GM21423 (cell line): ENCODE results near the gene HDAC5.

Source experiments
- ATAC-seq: cut with Tn5 transposase; IDR thresholded peaks from one replicate; pipeline ENCODE4 v1.9.1; 2021; ENCODE audit warnings: mild to moderate bottlenecking, moderate library complexity; ENCODE audit not compliant: unreplicated experiment

HDAC5 gene

GRCh38 chr17:44091200-44091997 lies 32.0 kb downstream of the HDAC5 start:
- ATAC-seq, result no peak

- ATAC-seq, result no peak
Measured at GRCh38 chr17:44088254-44088653, 35.2 kb downstream of the HDAC5 start.

GRCh38 chr17:44087319-44087718 lies 36.1 kb downstream of the HDAC5 start:
- ATAC-seq, result no peak

- no peak for ATAC-seq
Measured at GRCh38 chr17:44086364-44087311, 36.8 kb downstream of the HDAC5 start.

GRCh38 chr17:44085908-44086307 lies 37.5 kb downstream of the HDAC5 start:
- no peak for ATAC-seq

- ATAC-seq, result no peak
Measured at GRCh38 chr17:44084921-44085320, 38.5 kb downstream of the HDAC5 start.

- ATAC-seq, result no peak
Measured at GRCh38 chr17:44084131-44084538, 39.3 kb downstream of the HDAC5 start.

- no peak for ATAC-seq
Measured at GRCh38 chr17:44083250-44083849, 40.1 kb downstream of the HDAC5 start.

GRCh38 chr17:44082256-44082927 lies 41.0 kb downstream of the HDAC5 start:
- no peak for ATAC-seq

GRCh38 chr17:44081681-44082080 lies 41.8 kb downstream of the HDAC5 start:
- ATAC-seq, result no peak

GRCh38 chr17:44079877-44080821 lies 43.3 kb downstream of the HDAC5 start:
- no peak for ATAC-seq

- ATAC-seq, result no peak
Measured at GRCh38 chr17:44078412-44078811, 45.0 kb downstream of the HDAC5 start.

GRCh38 chr17:44077595-44077909 lies 45.9 kb downstream of the HDAC5 start:
- no peak for ATAC-seq

- ATAC-seq, result no peak
Measured at GRCh38 chr17:44076716-44077594, 46.5 kb downstream of the HDAC5 start.

GRCh38 chr17:44075598-44076293 lies 47.7 kb downstream of the HDAC5 start:
- no peak for ATAC-seq

GRCh38 chr17:44074911-44075285 lies 48.5 kb downstream of the HDAC5 start:
- no peak for ATAC-seq

GRCh38 chr17:44074231-44074910 lies 49.1 kb downstream of the HDAC5 start:
- ATAC-seq, result no peak

GRCh38 chr17:44071772-44072171 lies 51.7 kb downstream of the HDAC5 start:
- no peak for ATAC-seq
